ENCODE results near the gene SLC25A33.
"Not testable (repeated sequence)": the region's sequence is repeated elsewhere in the genome, so short reads cannot be mapped to it uniquely, and the experiment has no call there.

The SLC25A33 gene

GRCh38 chr1:9539165-9539828 lies at the start of gene SLC25A33:
Gene SLC25A33, plus strand, starts transcription at chr1:9539465. Its CDS starts 227 bp downstream, at chr1:9539692.
- peak; percentile 98 for DNase-seq

- peak; percentile 71 for DNase-seq
These were observed 48.5 kb upstream of the SLC25A33 start for GRCh38 chr1:9490605-9491339.

DNA sequence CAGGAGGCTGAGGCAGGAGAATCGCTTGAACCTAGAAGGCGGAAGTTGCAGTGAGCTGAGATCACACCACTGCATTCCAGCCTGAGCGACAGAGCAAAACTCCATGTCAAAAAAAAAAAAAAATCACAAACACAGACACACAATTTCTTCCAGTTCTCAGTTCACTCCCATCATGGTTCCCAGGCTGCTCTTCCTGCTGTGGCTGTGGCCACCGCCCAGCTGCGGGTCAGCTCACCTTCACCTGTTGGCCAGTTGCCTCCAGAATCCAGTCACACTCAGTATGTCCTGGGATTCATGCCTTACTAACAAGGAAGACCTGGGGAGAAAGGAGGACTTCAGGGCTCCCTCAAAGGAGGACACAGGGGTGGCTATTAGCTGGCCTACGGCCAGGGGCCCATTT lies 45.9 kb upstream of the SLC25A33 start:
- no peak for DNase-seq

GRCh38 chr1:9494936-9495758 lies 44.1 kb upstream of the SLC25A33 start:
- peak; percentile 67 for DNase-seq

GRCh38 chr1:9495854-9496374 lies 43.4 kb upstream of the SLC25A33 start:
- DNase-seq, result no peak

DNA sequence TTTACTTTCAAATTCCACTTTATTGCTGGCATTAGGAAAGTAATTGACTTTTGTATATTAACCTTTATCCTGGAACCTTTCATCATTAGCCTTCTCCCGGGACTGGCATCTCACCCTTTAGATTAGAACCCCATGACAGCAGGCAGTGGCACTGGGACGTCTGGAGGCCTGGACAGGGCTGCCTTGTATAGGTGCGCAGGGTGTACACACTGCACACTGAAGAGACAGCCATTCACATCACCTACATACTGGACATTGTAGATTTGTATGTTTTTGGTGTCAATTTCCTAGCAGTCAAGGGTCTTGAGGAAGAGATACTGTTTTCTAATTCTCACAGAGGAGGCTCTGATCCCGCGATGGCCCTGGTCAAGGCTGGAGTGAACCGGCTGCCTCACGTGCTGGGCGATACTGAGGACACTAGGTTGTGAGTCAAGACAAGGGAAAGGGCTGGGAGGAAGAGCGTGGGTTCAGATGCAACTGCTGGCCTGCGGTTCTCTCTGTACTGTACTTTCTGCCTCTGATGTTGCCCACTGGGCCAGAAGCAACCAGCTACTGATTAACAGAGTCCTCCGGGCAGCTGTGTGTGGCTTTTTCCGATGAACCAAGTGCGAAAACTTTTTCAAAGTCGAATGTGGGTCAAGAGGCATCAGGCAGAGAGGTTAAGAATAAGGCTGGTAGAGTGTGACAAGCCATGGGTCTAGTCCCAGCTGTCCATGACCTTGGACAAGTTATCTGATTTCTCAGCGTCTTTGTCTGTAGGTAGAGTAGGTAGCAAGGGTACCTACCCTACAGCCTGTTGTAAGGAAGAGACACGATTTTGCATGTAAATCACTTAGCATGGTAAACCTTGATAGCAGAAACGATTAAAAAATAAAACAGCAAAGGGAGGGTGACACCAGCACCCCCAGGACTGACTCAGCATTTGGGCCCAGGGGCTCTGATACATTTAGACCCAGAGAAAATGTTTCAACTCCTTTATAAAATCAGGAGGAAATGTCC lies 38.2 kb upstream of the SLC25A33 start:
- DNase-seq, result no peak

DNA sequence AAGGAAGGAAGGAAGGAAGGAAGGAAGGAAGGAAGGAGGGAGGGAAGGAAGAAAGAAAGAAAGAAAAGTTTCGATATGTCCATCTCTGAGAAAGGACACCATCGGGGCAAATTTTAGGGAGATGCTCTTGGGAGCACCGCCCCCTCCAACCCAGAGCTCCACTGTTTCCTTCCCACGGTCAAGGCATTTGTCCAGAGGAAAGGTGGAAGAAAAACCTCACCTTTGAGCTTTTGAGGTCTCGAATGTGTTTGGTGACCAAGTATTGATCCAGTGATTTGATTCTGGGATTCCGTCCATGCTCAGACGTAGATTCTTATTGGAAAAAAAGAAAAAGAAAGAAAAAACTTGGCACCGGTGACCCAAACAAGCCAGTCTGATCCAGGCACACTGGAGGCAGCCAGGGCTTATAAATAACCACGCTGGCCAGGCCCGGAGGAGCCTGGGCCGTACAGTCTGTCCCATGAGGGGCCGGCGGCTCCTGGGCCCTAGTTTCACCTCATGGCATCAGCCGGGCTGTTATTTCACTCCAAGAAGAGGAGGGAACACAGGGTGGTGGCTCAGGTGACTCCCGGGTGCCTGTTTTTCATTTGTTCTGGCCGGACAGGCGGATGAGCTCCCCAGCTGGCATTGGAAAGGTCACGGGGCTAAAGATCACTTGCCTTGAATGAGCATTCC lies 36.1 kb upstream of the SLC25A33 start:
- DNase-seq, result no peak

- no peak for DNase-seq
These were observed 34.1 kb upstream of the SLC25A33 start for GRCh38 chr1:9505143-9505542.

DNA sequence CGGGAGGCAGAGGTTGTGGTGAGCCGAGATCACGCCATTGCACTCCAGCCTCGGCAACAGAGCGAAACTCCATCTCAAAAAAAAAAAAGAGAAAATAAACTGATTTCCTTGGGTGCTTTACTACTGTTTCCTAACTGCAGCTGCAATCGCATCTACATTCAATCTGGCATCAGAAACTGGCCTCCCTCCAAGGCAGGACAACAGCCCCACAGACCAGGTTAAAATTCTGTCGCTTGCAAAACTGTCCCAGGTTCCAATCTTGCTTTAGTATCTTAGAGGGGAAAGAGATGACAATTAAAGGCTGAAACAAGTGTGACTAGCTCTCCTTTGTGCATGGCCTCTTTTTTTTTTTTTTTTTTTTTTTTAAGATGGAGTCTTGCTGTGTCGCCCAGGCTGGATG lies 32.4 kb upstream of the SLC25A33 start:
- no peak for DNase-seq

- DNase-seq, result no peak
These were observed 29.1 kb upstream of the SLC25A33 start for GRCh38 chr1:9510130-9510529.

DNA sequence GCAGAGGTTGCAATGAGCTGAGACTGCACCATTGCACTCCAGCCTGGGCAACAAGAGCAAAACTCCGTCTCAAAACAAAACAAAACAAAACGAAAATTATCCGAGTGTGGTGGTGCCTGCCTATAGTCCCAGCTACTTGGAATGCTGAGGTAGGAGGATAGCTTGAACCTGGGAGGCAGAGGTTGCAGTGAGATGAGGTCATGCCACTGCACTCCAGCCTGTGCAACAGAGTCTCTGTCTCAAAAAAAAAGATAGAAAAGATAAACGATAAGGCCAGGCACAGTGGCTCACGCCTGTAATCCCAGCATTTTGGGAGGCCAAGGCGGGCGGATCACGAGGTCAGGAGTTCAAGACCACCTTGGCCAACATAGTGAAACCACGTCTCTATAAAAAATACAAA lies 23.7 kb upstream of the SLC25A33 start:
- not testable (repeated sequence) for DNase-seq

DNA sequence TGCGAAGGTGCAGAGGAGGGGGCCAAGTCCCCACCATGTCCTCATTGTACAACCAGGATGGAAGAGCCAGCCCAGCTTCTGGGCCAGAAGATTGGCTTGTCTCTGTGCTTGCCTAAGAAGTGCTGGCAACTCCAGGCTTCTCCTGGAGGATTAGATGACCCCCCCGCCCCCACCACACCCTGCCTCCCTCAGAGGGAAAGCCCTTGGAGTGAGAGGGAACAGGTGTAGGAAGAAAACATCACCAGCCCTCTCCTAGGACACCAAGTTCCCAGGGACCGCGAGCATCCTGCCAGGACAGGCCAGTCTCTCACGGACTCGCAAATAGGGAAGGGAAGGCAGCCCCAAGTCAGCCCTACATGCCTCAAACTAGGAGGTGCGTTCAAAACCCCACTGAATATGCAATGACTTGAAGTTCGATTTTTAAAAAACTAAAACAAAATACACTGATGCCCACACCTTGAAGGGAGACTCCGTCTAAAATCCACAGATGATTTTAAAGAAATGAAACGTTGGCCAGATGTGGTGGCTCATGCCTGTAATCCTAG lies 20.7 kb upstream of the SLC25A33 start:
- DNase-seq, result no peak

DNA sequence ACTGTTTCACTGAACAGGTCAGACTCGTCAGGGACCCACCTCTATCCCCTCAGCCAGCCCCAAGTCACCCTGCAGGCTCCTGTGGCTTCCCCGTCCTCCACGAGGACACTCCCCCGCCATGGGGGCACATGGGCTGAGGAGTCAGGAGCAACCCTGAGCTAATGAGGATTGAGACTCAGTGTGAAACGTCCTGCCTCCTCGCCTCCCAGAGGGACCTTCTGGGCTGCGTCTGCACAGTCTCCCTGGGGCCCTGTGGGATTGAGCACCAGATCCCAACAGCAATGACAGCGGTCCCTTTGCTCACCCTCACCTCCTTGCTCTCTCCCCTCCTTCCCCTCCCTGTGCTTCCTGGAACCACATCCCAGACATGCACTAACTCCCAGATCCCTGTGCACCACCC lies 18.9 kb upstream of the SLC25A33 start:
- no peak for DNase-seq

GRCh38 chr1:9529190-9529589 lies 10.1 kb upstream of the SLC25A33 start:
- DNase-seq, result no peak

GRCh38 chr1:9530320-9530719 lies 8.9 kb upstream of the SLC25A33 start:
- DNase-seq, result no peak

- DNase-seq, result no peak
These were observed 4.3 kb upstream of the SLC25A33 start for GRCh38 chr1:9534953-9535352.

GRCh38 chr1:9536301-9536700 lies 3.0 kb upstream of the SLC25A33 start:
- no peak for DNase-seq

- DNase-seq, result peak; percentile 76
These were observed 1.2 kb upstream of the SLC25A33 start for GRCh38 chr1:9537863-9538668.

GRCh38 chr1:9538669-9539164 lies 548 bp upstream of the SLC25A33 start:
- no peak for DNase-seq
